BJ (cell line): ENCODE data around the gene UCK2. TPM values are rescaled to one million over a fixed set of nuclear protein-coding genes. Genes with fewer than 3 reads are reported as not detected.

ENCODE experiments used
- CTCF ChIA-PET: fragments of 350-600 bp; formaldehyde crosslinking; extraction: SDS; loops from one replicate; lab custom pipeline; 2021; ENCODE audit warnings: antibody characterized with exemption, inconsistent platforms; lab: Yijun Ruan, JAX
- POLR2A ChIA-PET: fragments of 300-600 bp; sonication (Branson Sonifier 250); formaldehyde crosslinking; extraction: SDS; loops from one replicate; lab custom pipeline; 2021; ENCODE audit warnings: antibody characterized with exemption; lab: Charles Lee
- DNase-seq: peaks from one replicate; pipeline ENCODE4 v3.0.0-alpha.2; 2011; ENCODE audit warnings: low read depth
- H3K27me3 ChIP-seq: 2 replicates; pipeline ENCODE4 v1.6.0; 2011; ENCODE audit warnings: low read length; ENCODE audit not compliant: control insufficient read depth, insufficient read depth
- H3K36me3 ChIP-seq: 2 replicates; pipeline ENCODE4 v1.5.1; 2011; ENCODE audit warnings: low read length; ENCODE audit not compliant: control insufficient read depth, insufficient read depth
- H3K4me3 ChIP-seq: 2 replicates; pipeline ENCODE4 v1.5.1; 2011; ENCODE audit warnings: low read depth, mild to moderate bottlenecking, control low read depth, low read length
- CTCF ChIP-seq: IDR thresholded peaks from 2 replicates; pipeline ENCODE4 v1.5.1; 2011; ENCODE audit warnings: low read depth, mild to moderate bottlenecking, control low read depth, inconsistent platforms, low read length, moderate library complexity; ENCODE audit not compliant: insufficient read depth
- polyA plus RNA-seq: library from polyadenylated mRNA; depleted of rRNA; stranded (reverse); fragments of >200 nt; gene quantifications from 2 replicates; pipeline ENCODE4 v1.2.3, GENCODE V29; 2011

The UCK2 gene
- polyA plus RNA-seq, 1 experiment = 57.7 TPM

- TF ChIP-seq CTCF = no peak
- ChIA-PET CTCF (interaction anchor here (1.4 kb wide), 1 partner anchor 10 kb away, joined by 3 read pairs; no protein-coding TSS in a partner anchor), POLR2A (no interaction called here)
- Histone ChIP-seq H3K4me3 (no peak overlapping the region), H3K36me3 (no peaks in the 10 kb centered on the region), H3K27me3 (no peaks in the 10 kb centered on the region)
- DNase-seq = no peak
Measured at GRCh38 chr1:165823552-165824268, 3.7 kb upstream of the UCK2 start.

- Histone ChIP-seq H3K27me3 (no peaks in the 10 kb centered on the region), H3K4me3 (no peak overlapping the region), H3K36me3 (no peaks in the 10 kb centered on the region)
- ChIA-PET POLR2A (no interaction called here), CTCF (interaction anchor here (1.4 kb wide), 1 partner anchor 11 kb away, joined by 3 read pairs; no protein-coding TSS in a partner anchor)
- no peak for DNase-seq
- TF ChIP-seq CTCF = no peak
Measured at GRCh38 chr1:165824269-165824643, 3.2 kb upstream of the UCK2 start.

- DNase-seq = no peak
- no peak for TF ChIP-seq CTCF
Measured at GRCh38 chr1:165826565-165827267, 698 bp upstream of the UCK2 start.

GRCh38 chr1:165828103-165828668, 772 bp downstream of the UCK2 start:
- no peak for TF ChIP-seq CTCF
- Histone ChIP-seq H3K27me3 (no peaks in the 10 kb centered on the region), H3K4me3 (peak overlapping the region; percentile 46), H3K36me3 (no peaks in the 10 kb centered on the region)
- ChIA-PET CTCF (interaction anchor here (0.9 to 1.6 kb wide), 4 partner anchors 17 to 84 kb away, joined by 3 to 5 read pairs (median 4); no protein-coding TSS in a partner anchor), POLR2A (no interaction called here)
- DNase-seq = no peak

More at GRCh38 chr1:165826565-165827267, 698 bp upstream of the UCK2 start:
- ChIA-PET POLR2A (no interaction called here), CTCF (interaction anchor here (0.9 to 2.0 kb wide), 3 partner anchors 37 to 88 kb away, joined by 3 to 6 read pairs (median 3); no protein-coding TSS in a partner anchor)
- Histone ChIP-seq H3K4me3 (peak overlapping the region; percentile 46), H3K27me3 (no peaks in the 10 kb centered on the region), H3K36me3 (no peaks in the 10 kb centered on the region)
